ENCODE measurements around the gene ZNF785. TPM values are rescaled to one million over a fixed set of nuclear protein-coding genes. Genes with fewer than 3 reads are reported as not detected.

ZNF785 gene
- total RNA-seq, 4 donors from 2014 or later: 12.0 to 17.1 (median 14.9) TPM

- no peak for DNase-seq (ENCODE audit: low spot score in 2 of 2)
- H3K4me3 ChIP-seq: no peak overlapping the region
- no peaks in the 10 kb centered on the region for H3K9me3 ChIP-seq
- no peak for TF ChIP-seq CTCF (IDR thresholded peaks at IDR 0.05)
- no peak for TF ChIP-seq EP300 (IDR thresholded peaks at IDR 0.05)
- no peak for TF ChIP-seq POLR2A (IDR thresholded peaks at IDR 0.05)
- WGBS, 2 donors: 88 to 97% methylated on average over 2 of the region's 2 CpGs
- H3K36me3 ChIP-seq: peaks cover 0 to 6% (median 0%) of the 10 kb centered on the region in 3 donors
- peaks cover 0 to 20% (median 11%) of the 10 kb centered on the region in 4 donors for H3K4me1 ChIP-seq
- no peaks in the 10 kb centered on the region for H3K27me3 ChIP-seq
- H3K27ac ChIP-seq: no peak overlapping the region
These were observed 3.2 kb upstream of the ZNF785 start for GRCh38 chr16:30588651-30589050.

GRCh38 chr16:30585022-30585399, 486 bp downstream of the ZNF785 start:
- Histone ChIP-seq H3K36me3 (peaks cover 0 to 38% (median 6%) of the 10 kb centered on the region in 3 donors), H3K27ac (peak overlapping the region; percentile 74 to 94 (median 92)), H3K4me1 (peaks cover 0 to 30% (median 11%) of the 10 kb centered on the region in 4 donors), H3K9me3 (no peaks in the 10 kb centered on the region), H3K27me3 (no peaks in the 10 kb centered on the region), H3K4me3 (peak overlapping the region; percentile 71 to 84 (median 77))
- TF ChIP-seq POLR2A (IDR thresholded peaks at IDR 0.05) (no peak), EP300 (IDR thresholded peaks at IDR 0.05) (no peak), CTCF (IDR thresholded peaks at IDR 0.05) (no peak)
- WGBS, 2 donors: 1 to 2% methylated on average over 22 to 23 of the region's 23 CpGs
- no peak for DNase-seq (ENCODE audit: low spot score in 2 of 2)

GRCh38 chr16:30582611-30583340, 2.7 kb downstream of the ZNF785 start:
- H3K4me1 ChIP-seq: peaks cover 0 to 30% (median 11%) of the 10 kb centered on the region in 4 donors
- 96 to 97% methylated on average over 48 of the region's 48 CpGs for WGBS, 2 donors
- H3K4me3 ChIP-seq: no peak overlapping the region
- no peaks in the 10 kb centered on the region for H3K9me3 ChIP-seq
- TF ChIP-seq EP300 (IDR thresholded peaks at IDR 0.05) (no peak), POLR2A (IDR thresholded peaks at IDR 0.05) (no peak), CTCF (IDR thresholded peaks at IDR 0.05) (no peak)
- DNase-seq (ENCODE audit: low spot score in 2 of 2): no peak
- H3K27ac ChIP-seq: no peak overlapping the region
- peaks cover 0 to 59% (median 6%) of the 10 kb centered on the region in 3 donors for H3K36me3 ChIP-seq
- H3K27me3 ChIP-seq: no peaks in the 10 kb centered on the region

GRCh38 chr16:30581457-30581856, 4.0 kb downstream of the ZNF785 start:
- 87 to 88% methylated on average over 7 of the region's 7 CpGs for WGBS, 2 donors
- Histone ChIP-seq H3K4me1 (peaks cover 0 to 30% (median 11%) of the 10 kb centered on the region in 4 donors), H3K36me3 (peaks cover 0 to 65% (median 6%) of the 10 kb centered on the region in 3 donors)

More at GRCh38 chr16:30581457-30581856, 4.0 kb downstream of the ZNF785 start:
- TF ChIP-seq EP300 (IDR thresholded peaks at IDR 0.05) (no peak), CTCF (IDR thresholded peaks at IDR 0.05) (no peak), POLR2A (IDR thresholded peaks at IDR 0.05) (no peak)
- no peak for DNase-seq (ENCODE audit: low spot score in 2 of 2)
- H3K27me3 ChIP-seq: no peaks in the 10 kb centered on the region
- H3K27ac ChIP-seq: no peak overlapping the region
- no peaks in the 10 kb centered on the region for H3K9me3 ChIP-seq
- no peak overlapping the region for H3K4me3 ChIP-seq
